Subcutaneous adipose tissue (tissue), 4 donors: ENCODE results near the gene R3HCC1L. TPM values are rescaled to one million over a fixed set of nuclear protein-coding genes. Genes with fewer than 3 reads are reported as not detected.

Source experiments
- CTCF ChIP-seq: fragments of 450-650 bp; IDR thresholded peaks from one replicate; pipeline ENCODE4 v1.5.1; 2016; ENCODE audit warnings: low read depth, mild to moderate bottlenecking, control low read depth, antibody characterized with exemption, moderate library complexity
- total RNA-seq, 4 donors: library from RNA; depleted of rRNA; stranded (reverse); fragments of >200 nt; gene quantifications; one replicate each; pipeline ENCODE4 v1.1.0, GENCODE V29; 2016

Gene R3HCC1L
- total RNA-seq, 4 donors from 2014 or later: 15.2 to 21.1 (median 20.3) TPM

GRCh38 chr10:98285416-98285815, 151.0 kb downstream of the R3HCC1L start:
- no peak for TF ChIP-seq CTCF

GRCh38 chr10:98286419-98286818, 152.0 kb downstream of the R3HCC1L start:
- no peak for TF ChIP-seq CTCF

- no peak for TF ChIP-seq CTCF
Observed at GRCh38 chr10:98287321-98287720, 152.9 kb downstream of the R3HCC1L start.

- TF ChIP-seq CTCF: no peak
Observed at GRCh38 chr10:98289802-98290209, 155.3 kb downstream of the R3HCC1L start.

GRCh38 chr10:98292971-98293370, 158.5 kb downstream of the R3HCC1L start:
- no peak for TF ChIP-seq CTCF

- no peak for TF ChIP-seq CTCF
Observed at GRCh38 chr10:98293550-98294269, 159.3 kb downstream of the R3HCC1L start.

GRCh38 chr10:98294270-98294627, 159.8 kb downstream of the R3HCC1L start:
- no peak for TF ChIP-seq CTCF

Other genes with a start within 250 kb of the R3HCC1L start
- gene CRTAC1, start 104.0 kb upstream of the R3HCC1L start, total RNA-seq: 1 to 10 TPM in 1 of 4 donors, under 1 TPM in 3; 0.51 to 1.5 (median 0.72) TPM
- 10 to 100 TPM in 3 of 4 donors, 1 to 10 TPM in 1; 7.5 to 27.4 (median 12.8) TPM for gene LOXL4, start 133.5 kb downstream of the R3HCC1L start, total RNA-seq